Ishikawa (cell line): ENCODE measurements around the gene ZIC5.

Experiments
- CEBPB ChIP-seq: IDR thresholded peaks from 2 replicates; pipeline ENCODE4 v1.6.1; 2012
- CREB1 ChIP-seq: IDR thresholded peaks from 2 replicates; pipeline ENCODE4 v1.6.1; 2012; ENCODE audit warnings: low read depth
- EGR1 ChIP-seq: IDR thresholded peaks from 2 replicates; pipeline ENCODE4 v1.6.1; 2012
- EP300 ChIP-seq: IDR thresholded peaks from 2 replicates; pipeline ENCODE4 v1.6.1; 2012; ENCODE audit warnings: borderline replicate concordance
- FOXM1 ChIP-seq: IDR thresholded peaks from 2 replicates; pipeline ENCODE4 v1.6.1; 2012; ENCODE audit warnings: low read depth, borderline replicate concordance
- NFIC ChIP-seq: IDR thresholded peaks from 2 replicates; pipeline ENCODE4 v1.6.1; 2012
- RAD21 ChIP-seq: IDR thresholded peaks from 2 replicates; pipeline ENCODE4 v1.6.1; 2012; ENCODE audit warnings: low read depth
- REST ChIP-seq: IDR thresholded peaks from 2 replicates; pipeline ENCODE4 v1.6.1; 2012; ENCODE audit warnings: low read depth, mild to moderate bottlenecking
- TAF1 ChIP-seq: IDR thresholded peaks from 2 replicates; pipeline ENCODE4 v1.6.1; 2012; ENCODE audit warnings: low read depth, mild to moderate bottlenecking
- TCF12 ChIP-seq: IDR thresholded peaks from 2 replicates; pipeline ENCODE4 v1.6.1; 2012; ENCODE audit warnings: low read depth
- TEAD4 ChIP-seq: IDR thresholded peaks from 2 replicates; pipeline ENCODE4 v1.6.1; 2012
- USF1 ChIP-seq: IDR thresholded peaks from 2 replicates; pipeline ENCODE4 v1.6.1; 2012
- YY1 ChIP-seq: IDR thresholded peaks from 2 replicates; pipeline ENCODE4 v1.6.1; 2012; ENCODE audit warnings: low read depth
- ZBTB7A ChIP-seq: IDR thresholded peaks from 2 replicates; pipeline ENCODE4 v1.6.1; 2012; ENCODE audit warnings: low read depth
- TF ChIP-seq, protein P1 (sequence below): IDR thresholded peaks from 2 replicates; pipeline ENCODE4 v1.6.1; 2012

ZIC5 gene

DNA sequence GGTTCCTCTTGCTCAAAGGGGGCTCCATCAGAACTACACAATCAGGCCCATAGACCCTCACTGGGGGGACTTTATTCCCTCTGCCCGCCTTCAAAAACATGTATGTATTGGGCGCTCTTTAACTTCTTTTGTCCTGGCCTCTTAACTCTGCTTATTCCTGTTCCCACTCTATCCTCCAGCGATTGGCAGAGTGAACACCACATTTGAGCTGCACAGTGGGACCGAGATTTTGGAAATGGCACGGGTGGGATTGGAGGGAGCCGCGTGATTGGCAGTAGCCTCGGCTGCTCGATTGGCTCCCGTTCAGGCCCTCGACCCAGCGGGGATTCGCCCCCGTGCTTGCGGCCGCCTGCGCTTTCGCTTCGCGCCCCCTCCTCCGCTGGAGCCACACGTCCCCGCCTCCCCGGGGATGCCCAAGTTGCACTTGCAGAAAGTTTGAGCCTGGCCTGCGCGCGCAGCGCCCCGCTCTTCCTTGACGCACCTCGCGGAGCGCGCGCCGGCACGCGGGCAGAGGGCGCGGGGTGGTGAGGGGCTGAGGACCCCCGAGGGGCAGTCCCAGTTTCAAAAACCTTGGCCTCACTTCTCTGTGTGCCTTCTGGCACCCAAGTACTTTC is at the start of gene ZIC5:
Gene ZIC5, minus strand, starts transcription at position 192 of the 614 bp plus-strand sequence. Its CDS starts 164 bp downstream, at position 28.
- TF ChIP-seq ZBTB7A (0 out of 2 replicates have a peak, but pooled peaks have one; percentile 45), TCF12 (no peak; the same call in 1 of the 2 replicates)
- TF ChIP-seq, protein P1, sequence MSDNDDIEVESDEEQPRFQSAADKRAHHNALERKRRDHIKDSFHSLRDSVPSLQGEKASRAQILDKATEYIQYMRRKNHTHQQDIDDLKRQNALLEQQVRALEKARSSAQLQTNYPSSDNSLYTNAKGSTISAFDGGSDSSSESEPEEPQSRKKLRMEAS, result peak; percentile 74

- TF ChIP-seq TAF1, result no peak
- TF ChIP-seq CREB1, result no peak
- TF ChIP-seq REST, result no peak
- no peak for TF ChIP-seq CEBPB
- TF ChIP-seq EGR1, result no peak
- TF ChIP-seq FOXM1, result no peak
- no peak for TF ChIP-seq ZBTB7A
- TF ChIP-seq EP300, result no peak
- no peak for TF ChIP-seq RAD21
- TF ChIP-seq TEAD4, result no peak
- TF ChIP-seq, protein P1, result no peak
- TF ChIP-seq YY1, result no peak
Measured at GRCh38 chr13:100019780-100020356, 48.3 kb upstream of the ZIC5 start.

DNA sequence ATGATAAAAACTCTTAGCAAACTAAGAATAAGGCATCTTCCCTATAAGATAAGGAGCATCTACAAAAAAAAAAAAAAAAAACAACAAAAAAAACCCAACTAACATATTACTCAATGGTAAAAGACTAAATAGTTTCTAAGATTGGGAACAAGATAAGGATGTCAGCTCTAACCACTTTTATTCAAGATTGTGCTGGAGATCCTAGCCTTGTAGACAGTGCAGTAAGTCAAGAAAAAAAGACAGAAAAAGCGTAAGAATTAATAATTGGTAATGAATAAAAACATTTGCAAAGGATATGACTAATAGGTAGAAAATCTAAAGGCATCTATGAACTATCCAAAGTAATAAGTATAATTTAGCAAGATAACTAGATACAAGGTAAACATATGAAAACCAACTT is 43.1 kb upstream of the ZIC5 start:
- no peak for TF ChIP-seq EGR1
- no peak for TF ChIP-seq TAF1
- TF ChIP-seq TEAD4, result no peak
- TF ChIP-seq CEBPB, result no peak
- no peak for TF ChIP-seq EP300
- no peak for TF ChIP-seq USF1
- no peak for TF ChIP-seq NFIC

- no peak for TF ChIP-seq ZBTB7A
- TF ChIP-seq, protein P1, result no peak
- no peak for TF ChIP-seq REST
- no peak for TF ChIP-seq EGR1
- no peak for TF ChIP-seq TEAD4
- no peak for TF ChIP-seq NFIC
- no peak for TF ChIP-seq CEBPB
- TF ChIP-seq EP300, result no peak
- TF ChIP-seq TAF1, result no peak
- no peak for TF ChIP-seq RAD21
- no peak for TF ChIP-seq USF1
- TF ChIP-seq YY1, result no peak
- TF ChIP-seq TCF12, result no peak
- no peak for TF ChIP-seq FOXM1
- TF ChIP-seq CREB1, result no peak
Measured at GRCh38 chr13:99998261-99998660, 26.7 kb upstream of the ZIC5 start.

- TF ChIP-seq TCF12, result no peak
- TF ChIP-seq EGR1, result no peak
- no peak for TF ChIP-seq CEBPB
- no peak for TF ChIP-seq TAF1
- no peak for TF ChIP-seq ZBTB7A
- TF ChIP-seq TEAD4, result no peak
- TF ChIP-seq REST, result no peak
- no peak for TF ChIP-seq RAD21
- no peak for TF ChIP-seq CREB1
- TF ChIP-seq, protein P1, result no peak
- no peak for TF ChIP-seq USF1
- no peak for TF ChIP-seq FOXM1
- no peak for TF ChIP-seq NFIC
- no peak for TF ChIP-seq YY1
Measured at GRCh38 chr13:99997702-99998214, 26.2 kb upstream of the ZIC5 start.
